IPS-NIHi7 (cell line): Measurements from ENCODE around the gene ABCB4.

Experiments used
- DNase-seq: peaks from one replicate; pipeline ENCODE4 v3.0.0; 2012; ENCODE audit warnings: mixed read lengths; ENCODE audit errors: extremely low spot score

ABCB4 gene

GRCh38 chr7:87424075-87424474 is 51.4 kb downstream of the ABCB4 start:
- no peak for DNase-seq

- no peak for DNase-seq
Measured at GRCh38 chr7:87420173-87420572, 55.3 kb downstream of the ABCB4 start.

- peak; percentile 54 for DNase-seq
Measured at GRCh38 chr7:87416682-87417587, 58.5 kb downstream of the ABCB4 start.

GRCh38 chr7:87414794-87415188 is 60.7 kb downstream of the ABCB4 start:
- no peak for DNase-seq

GRCh38 chr7:87413951-87414793 is 61.3 kb downstream of the ABCB4 start:
- no peak for DNase-seq

- DNase-seq: no peak
Measured at GRCh38 chr7:87413029-87413428, 62.5 kb downstream of the ABCB4 start.

- no peak for DNase-seq
Measured at GRCh38 chr7:87411186-87411585, 64.3 kb downstream of the ABCB4 start.

GRCh38 chr7:87404674-87405073 is 70.8 kb downstream of the ABCB4 start:
- no peak for DNase-seq

- no peak for DNase-seq
Measured at GRCh38 chr7:87398446-87398845, 77.0 kb downstream of the ABCB4 start.

- no peak for DNase-seq
Measured at GRCh38 chr7:87395442-87396020, 79.9 kb downstream of the ABCB4 start.

- no peak for DNase-seq
Measured at GRCh38 chr7:87391020-87391701, 84.3 kb downstream of the ABCB4 start.

- no peak for DNase-seq
Measured at GRCh38 chr7:87380905-87381304, 94.6 kb downstream of the ABCB4 start.

- no peak for DNase-seq
Measured at GRCh38 chr7:87375662-87376435, 99.6 kb downstream of the ABCB4 start.

- DNase-seq: no peak
Measured at GRCh38 chr7:87370660-87371180, 104.8 kb downstream of the ABCB4 start.

- no peak for DNase-seq
Measured at GRCh38 chr7:87369216-87369615, 106.3 kb downstream of the ABCB4 start.

- DNase-seq: no peak
Measured at GRCh38 chr7:87364246-87364645, 111.2 kb downstream of the ABCB4 start.

- DNase-seq: no peak
Measured at GRCh38 chr7:87363342-87363741, 112.1 kb downstream of the ABCB4 start.

GRCh38 chr7:87361320-87361719 is 114.2 kb downstream of the ABCB4 start:
- DNase-seq: no peak

- DNase-seq: no peak
Measured at GRCh38 chr7:87359366-87359765, 116.1 kb downstream of the ABCB4 start.

- DNase-seq: no peak
Measured at GRCh38 chr7:87356448-87356847, 119.0 kb downstream of the ABCB4 start.

GRCh38 chr7:87354749-87355148 is 120.7 kb downstream of the ABCB4 start:
- no peak for DNase-seq
